Mammary epithelial cell (primary cell): Measurements from ENCODE around the gene SFMBT2.

Experiments
- CTCF ChIP-seq, 2 donors: IDR thresholded peaks in 1 of 2; conservative IDR thresholded peaks in 1 of 2; 2 replicates each; pipeline ENCODE4 v1.5.1; 2011 to 2012; ENCODE audit warnings: inconsistent platforms in 2 of 2, low read length in 2 of 2, mild to moderate bottlenecking in 2 of 2, control low read depth in 1 of 2, low read depth in 1 of 2; ENCODE audit not compliant: insufficient read depth in 1 of 2; ENCODE audit errors: extremely low read depth in 1 of 2
- EZH2 ChIP-seq: IDR thresholded peaks from 2 replicates; pipeline ENCODE4 v1.6.1; 2012; ENCODE audit warnings: low read length, inconsistent platforms, borderline replicate concordance

- no peak for TF ChIP-seq CTCF (conservative IDR thresholded peaks at IDR 0.05 in 1 of 2, IDR thresholded peaks at IDR 0.05 in 1 of 2; ENCODE audit: extremely low read depth in 1 of 2, insufficient read depth in 1 of 2, low read depth in 1 of 2, low read length in 2 of 2)
- no peak for TF ChIP-seq EZH2
Measured at GRCh38 chr10:7251696-7252465, 159.0 kb downstream of the SFMBT2 start.
